HuH-7.5 (cell line): ENCODE measurements around the gene ST7.

Source experiments
- DNase-seq: peaks from one replicate; pipeline ENCODE4 v3.0.0; 2011; ENCODE audit warnings: low spot score

Gene ST7

DNA sequence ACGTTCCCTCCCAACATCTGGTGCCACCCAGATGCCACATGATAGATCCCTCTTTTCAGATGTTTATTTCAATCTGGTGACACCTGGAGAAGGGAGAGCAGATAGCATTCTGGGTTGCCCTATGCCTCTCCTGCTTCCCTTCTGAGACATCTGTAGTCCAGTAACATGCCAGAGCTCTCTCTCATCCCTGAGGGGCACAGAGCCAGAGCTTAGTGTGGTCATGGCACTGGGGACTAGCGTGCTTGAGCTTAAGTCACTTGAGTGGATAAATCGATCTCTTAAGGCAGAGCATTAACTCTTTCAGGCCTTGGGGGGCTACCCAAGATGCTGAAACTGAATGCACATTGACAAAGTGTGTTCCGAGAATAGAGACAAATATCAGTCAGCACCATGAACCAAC lies 321.6 kb downstream of the ST7 start:
- no peak for DNase-seq

DNA sequence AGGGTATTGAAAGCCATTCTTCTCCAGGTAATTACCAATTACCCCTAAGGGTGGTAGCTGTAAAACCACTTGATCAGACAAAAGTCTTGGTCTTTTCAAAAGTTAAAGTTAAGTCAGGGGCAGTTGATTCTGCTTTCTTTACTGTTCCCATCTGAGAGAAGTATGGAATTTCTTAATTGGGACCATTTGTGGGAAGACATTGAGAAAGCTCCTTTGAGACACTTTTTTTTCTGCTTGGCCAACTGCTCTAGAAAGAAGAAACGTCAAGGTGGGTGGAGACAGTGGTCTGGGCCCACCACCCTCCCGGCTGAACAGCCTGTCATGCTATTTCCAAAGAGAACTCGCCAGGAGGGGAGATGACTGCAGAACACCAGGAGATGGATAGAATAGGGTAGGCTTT lies 324.3 kb downstream of the ST7 start:
- no peak for DNase-seq

- DNase-seq, result no peak
Measured at GRCh38 chr7:117278040-117278439, 324.7 kb downstream of the ST7 start.

GRCh38 chr7:117279203-117279602 lies 325.9 kb downstream of the ST7 start:
- DNase-seq, result no peak
